ENCODE measurements around the gene PFDN2. TPM values are rescaled to one million over a fixed set of nuclear protein-coding genes. Genes with fewer than 3 reads are reported as not detected.

PFDN2 gene
- total RNA-seq, 4 donors from 2014 or later = 23.8 to 58.2 (median 30.3) TPM

DNA sequence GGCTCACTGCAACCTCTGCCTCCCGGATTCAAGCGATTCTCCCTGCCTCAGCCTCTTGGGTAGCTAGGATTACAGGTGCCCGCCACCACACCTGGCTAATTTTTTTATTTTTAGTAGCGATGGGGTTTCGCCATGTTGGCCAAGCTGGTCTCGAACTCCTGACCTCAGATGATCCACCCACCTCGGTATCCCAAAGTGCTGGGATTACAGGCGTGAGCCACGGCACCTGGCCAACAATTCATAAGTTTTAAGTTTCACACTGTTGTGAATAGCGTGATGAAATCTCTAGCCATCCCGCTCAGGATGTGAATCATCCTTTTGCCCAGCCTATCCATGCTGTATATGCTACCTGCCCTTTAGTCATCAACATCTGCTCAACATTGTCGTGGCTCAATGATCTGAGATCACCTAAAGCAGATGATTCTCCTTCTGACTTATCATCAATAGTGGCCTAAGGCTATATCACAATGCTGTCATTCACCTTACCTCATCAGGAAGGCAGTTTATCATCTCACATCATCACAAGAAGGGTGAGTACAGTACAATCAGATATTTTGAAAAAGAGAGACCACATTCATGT is 2.6 kb downstream of the PFDN2 start:
- TF ChIP-seq CTCF (IDR thresholded peaks at IDR 0.05) (no peak), POLR2A (IDR thresholded peaks at IDR 0.05) (no peak)
- no peak for DNase-seq

GRCh38 chr1:161114556-161114955 is 3.3 kb downstream of the PFDN2 start:
- DNase-seq = no peak
- intact Hi-C loops (cut with DNase I) = no loop called here
- TF ChIP-seq POLR2A (IDR thresholded peaks at IDR 0.05) (no peak), CTCF (IDR thresholded peaks at IDR 0.05) (no peak)
- Histone ChIP-seq H3K36me3 (no peaks in the 10 kb centered on the region), H3K9me3 (no peaks in the 10 kb centered on the region), H3K27ac (no peak overlapping the region), H3K4me3 (replicated peaks in 1 of 3) (no peak overlapping the region), H3K27me3 (no peaks in the 10 kb centered on the region), H3K4me1 (peaks cover 20 to 25% of the 10 kb centered on the region in 2 donors)
- WGBS, 2 donors = 88 to 93% methylated on average over 2 of the region's 2 CpGs

More for the DNA sequence above, 2.6 kb downstream of the PFDN2 start:
- no peak overlapping the region for H3K4me3 ChIP-seq (replicated peaks in 1 of 3)
- H3K4me1 ChIP-seq = peaks cover 20 to 32% of the 10 kb centered on the region in 2 donors
- 90 to 94% methylated on average over 12 of the region's 12 CpGs for WGBS, 2 donors
- H3K36me3 ChIP-seq = no peaks in the 10 kb centered on the region
- no peaks in the 10 kb centered on the region for H3K27me3 ChIP-seq
- H3K27ac ChIP-seq = no peak overlapping the region
- intact Hi-C loops (cut with DNase I) = no loop called here
- no peaks in the 10 kb centered on the region for H3K9me3 ChIP-seq

DNA sequence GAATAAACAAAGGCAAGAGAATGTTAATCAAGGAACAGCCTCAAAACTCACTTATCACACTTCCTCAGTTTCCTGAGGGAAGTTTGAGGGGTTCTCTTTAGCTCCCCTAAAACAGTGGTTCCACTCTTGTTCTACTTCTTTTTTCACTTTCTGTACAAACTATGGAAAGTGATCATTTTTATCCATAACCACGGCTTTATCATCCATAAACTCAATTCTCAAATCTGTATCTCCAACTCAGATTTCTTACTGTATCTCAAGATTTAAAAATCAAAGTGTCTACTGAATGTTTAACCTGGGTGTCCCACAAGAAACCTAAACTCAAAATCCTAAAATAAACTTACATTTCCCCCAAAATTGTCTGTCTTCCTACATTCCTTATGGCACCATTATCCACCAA is 3.9 kb downstream of the PFDN2 start:
- H3K9me3 ChIP-seq = no peaks in the 10 kb centered on the region
- intact Hi-C loops (cut with DNase I) = no loop called here
- no peak overlapping the region for H3K4me3 ChIP-seq (replicated peaks in 1 of 3)
- TF ChIP-seq CTCF (IDR thresholded peaks at IDR 0.05) (no peak), POLR2A (IDR thresholded peaks at IDR 0.05) (no peak)
- WGBS, 2 donors = 90 to 91% methylated on average over 1 of the region's 1 CpG
- no peak overlapping the region for H3K27ac ChIP-seq
- DNase-seq = no peak
- no peaks in the 10 kb centered on the region for H3K36me3 ChIP-seq
- no peaks in the 10 kb centered on the region for H3K27me3 ChIP-seq
- peaks cover 15 to 19% of the 10 kb centered on the region in 2 donors for H3K4me1 ChIP-seq

- intact Hi-C loops (cut with DNase I) = no loop called here
- Histone ChIP-seq H3K36me3 (no peaks in the 10 kb centered on the region), H3K9me3 (no peaks in the 10 kb centered on the region), H3K27ac (no peak overlapping the region), H3K27me3 (no peaks in the 10 kb centered on the region), H3K4me3 (replicated peaks in 1 of 3) (no peak overlapping the region), H3K4me1 (peaks cover 2 to 8% of the 10 kb centered on the region in 2 donors)
- no peak for DNase-seq
- TF ChIP-seq POLR2A (IDR thresholded peaks at IDR 0.05) (no peak), CTCF (IDR thresholded peaks at IDR 0.05) (no peak)
- WGBS, 2 donors = 79 to 91% methylated on average over 2 of the region's 2 CpGs
Observed at GRCh38 chr1:161111527-161111926, 6.3 kb downstream of the PFDN2 start.

- WGBS, 2 donors = 93 to 96% methylated on average over 3 of the region's 3 CpGs
- no peaks in the 10 kb centered on the region for H3K27me3 ChIP-seq
- intact Hi-C loops (cut with DNase I) = no loop called here
- no peak for TF ChIP-seq CTCF (IDR thresholded peaks at IDR 0.05)
- no peak for TF ChIP-seq POLR2A (IDR thresholded peaks at IDR 0.05)
- H3K4me3 ChIP-seq (replicated peaks in 1 of 3) = no peak overlapping the region
- peaks cover 0 to 3% of the 10 kb centered on the region in 2 donors for H3K4me1 ChIP-seq
- H3K36me3 ChIP-seq = no peaks in the 10 kb centered on the region
- H3K27ac ChIP-seq = no peak overlapping the region
- DNase-seq = no peak
- no peaks in the 10 kb centered on the region for H3K9me3 ChIP-seq
Observed at GRCh38 chr1:161111117-161111516, 6.7 kb downstream of the PFDN2 start.

Data from thyroid gland (tissue), 4 donors.